GM18519 (cell line): Measurements from ENCODE around the gene ANGEL1.
A peak's percentile ranks its signal among the peaks of the same experiment; 100 is the strongest.

ENCODE experiments used
- ATAC-seq: cut with Tn5 transposase; IDR thresholded peaks from one replicate; pipeline ENCODE4 v1.9.1; 2021; ENCODE audit warnings: mild to moderate bottlenecking, moderate library complexity; ENCODE audit not compliant: unreplicated experiment, low FRiP score

Gene ANGEL1

GRCh38 chr14:76767681-76768656, 44.7 kb downstream of the ANGEL1 start:
- peak; percentile 87 for ATAC-seq

- ATAC-seq: no peak
Measured at GRCh38 chr14:76765461-76765931, 47.2 kb downstream of the ANGEL1 start.

- no peak for ATAC-seq
Measured at GRCh38 chr14:76763096-76764041, 49.3 kb downstream of the ANGEL1 start.

GRCh38 chr14:76762411-76763095, 50.1 kb downstream of the ANGEL1 start:
- no peak for ATAC-seq

GRCh38 chr14:76761960-76762410, 50.7 kb downstream of the ANGEL1 start:
- no peak for ATAC-seq

GRCh38 chr14:76761136-76761959, 51.3 kb downstream of the ANGEL1 start, which contains the start of gene VASH1:
TSS of gene VASH1 (plus strand) at chr14:76761468. CDS start at chr14:76762822, 1,354 bp downstream.
- ATAC-seq: peak; percentile 80

- no peak for ATAC-seq
Measured at GRCh38 chr14:76760331-76761135, 52.1 kb downstream of the ANGEL1 start.

GRCh38 chr14:76759589-76759988, 53.1 kb downstream of the ANGEL1 start:
- no peak for ATAC-seq

GRCh38 chr14:76756371-76756750, 56.3 kb downstream of the ANGEL1 start:
- no peak for ATAC-seq

GRCh38 chr14:76755610-76756370, 56.9 kb downstream of the ANGEL1 start:
- no peak for ATAC-seq

GRCh38 chr14:76754586-76754985, 58.1 kb downstream of the ANGEL1 start:
- no peak for ATAC-seq

- ATAC-seq: no peak
Measured at GRCh38 chr14:76753541-76754198, 59.0 kb downstream of the ANGEL1 start.

GRCh38 chr14:76752744-76753143, 59.9 kb downstream of the ANGEL1 start:
- ATAC-seq: no peak

- ATAC-seq: no peak
Measured at GRCh38 chr14:76742966-76743365, 69.7 kb downstream of the ANGEL1 start.

GRCh38 chr14:76742185-76742584, 70.5 kb downstream of the ANGEL1 start:
- ATAC-seq: no peak

GRCh38 chr14:76741074-76741473, 71.6 kb downstream of the ANGEL1 start:
- ATAC-seq: no peak
